HG03457 (cell line): Measurements from ENCODE around the gene DRAM1.
A peak's percentile ranks its signal among the peaks of the same experiment; 100 is the strongest.
"Not testable (repeated sequence)": the region's sequence is repeated elsewhere in the genome, so short reads cannot be mapped to it uniquely, and the experiment has no call there.

ENCODE experiments used
- ATAC-seq: cut with Tn5 transposase; IDR thresholded peaks from one replicate; pipeline ENCODE4 v1.9.1; 2021; ENCODE audit warnings: moderate number of reproducible peaks; ENCODE audit not compliant: unreplicated experiment

The DRAM1 gene

GRCh38 chr12:101876861-101877805 lies at the start of gene DRAM1:
TSS of gene DRAM1 (plus strand) at chr12:101877580. CDS start at chr12:101877790, 210 bp downstream.
- ATAC-seq = peak; percentile 73

- no peak for ATAC-seq
Observed at GRCh38 chr12:101828463-101829196, 48.8 kb upstream of the DRAM1 start.

- ATAC-seq = no peak
Observed at GRCh38 chr12:101829639-101830366, 47.6 kb upstream of the DRAM1 start.

DNA sequence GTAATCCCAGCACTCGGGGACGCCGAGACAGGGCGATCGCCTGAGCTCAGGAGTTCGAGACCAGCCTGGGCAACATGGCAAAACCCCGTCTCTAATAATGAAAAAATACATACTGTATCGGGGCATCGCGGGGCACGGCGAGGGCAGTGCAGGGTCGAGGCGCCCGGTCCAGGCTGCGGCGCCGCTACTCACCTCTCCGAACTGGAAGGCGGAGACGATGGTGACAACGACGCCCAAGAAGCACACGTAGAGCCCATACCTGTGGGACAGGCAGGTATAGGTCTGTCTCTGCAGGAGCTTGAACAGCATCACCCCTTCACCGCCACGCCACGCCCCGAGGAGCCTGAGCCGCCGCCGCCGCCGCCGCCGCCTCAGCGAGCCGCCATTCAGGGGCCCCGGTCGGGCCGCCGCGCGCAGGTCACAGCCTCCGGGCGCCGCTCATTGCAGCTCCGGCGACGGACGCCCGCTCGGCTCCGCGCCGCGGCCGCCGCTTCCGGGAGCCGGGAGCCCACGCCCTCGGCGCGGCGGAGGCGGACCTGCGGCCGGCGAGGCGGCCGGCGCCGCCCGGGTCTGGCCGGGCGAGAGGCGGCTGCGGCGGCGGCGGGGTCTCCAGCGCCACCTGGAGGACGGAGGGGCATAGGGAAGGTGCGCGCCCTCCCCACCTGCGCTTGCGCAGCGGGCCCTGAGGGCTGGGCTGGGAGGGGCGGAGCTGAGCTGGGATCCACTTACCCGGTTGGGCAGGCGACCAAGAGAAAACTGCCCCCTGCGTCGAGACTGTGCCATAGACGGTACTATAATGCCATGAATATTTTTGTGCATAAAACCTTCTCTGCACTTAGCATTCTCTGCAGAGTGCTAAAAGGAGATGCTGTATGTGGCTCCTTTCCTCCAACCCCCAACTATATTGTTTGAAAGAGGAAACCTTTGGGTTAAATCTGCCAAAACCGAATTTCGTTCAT lies 46.7 kb upstream of the DRAM1 start, which contains the start of gene GNPTAB:
TSS of gene GNPTAB (minus strand) at position 593 of the 959 bp plus-strand sequence. CDS start at position 309, 284 bp downstream.
- ATAC-seq = peak; percentile 92

GRCh38 chr12:101832030-101832429 lies 45.4 kb upstream of the DRAM1 start:
- no peak for ATAC-seq

GRCh38 chr12:101838628-101839323 lies 38.6 kb upstream of the DRAM1 start:
- ATAC-seq = no peak

- no peak for ATAC-seq
Observed at GRCh38 chr12:101839324-101840283, 37.8 kb upstream of the DRAM1 start.

DNA sequence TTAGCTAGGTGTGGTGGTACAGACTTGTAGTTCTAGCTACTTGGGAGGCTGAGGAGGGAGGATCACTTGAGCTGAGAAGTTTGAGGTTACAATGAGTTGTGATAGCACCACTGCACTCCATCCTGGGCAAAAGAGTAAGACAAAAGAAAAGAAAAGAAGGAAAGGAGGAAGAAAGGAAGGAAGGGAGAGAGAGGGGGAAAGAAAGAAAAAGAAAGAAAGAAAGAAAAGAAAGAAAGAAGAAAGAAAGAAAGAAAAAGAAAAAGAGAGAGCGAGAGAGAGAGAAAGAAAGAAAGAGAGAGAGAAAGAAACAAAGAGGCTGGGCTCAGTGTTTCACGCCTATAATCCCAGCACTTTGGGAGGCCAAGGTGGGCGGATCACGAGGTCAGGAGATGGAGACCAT lies 36.3 kb upstream of the DRAM1 start:
- no peak for ATAC-seq

DNA sequence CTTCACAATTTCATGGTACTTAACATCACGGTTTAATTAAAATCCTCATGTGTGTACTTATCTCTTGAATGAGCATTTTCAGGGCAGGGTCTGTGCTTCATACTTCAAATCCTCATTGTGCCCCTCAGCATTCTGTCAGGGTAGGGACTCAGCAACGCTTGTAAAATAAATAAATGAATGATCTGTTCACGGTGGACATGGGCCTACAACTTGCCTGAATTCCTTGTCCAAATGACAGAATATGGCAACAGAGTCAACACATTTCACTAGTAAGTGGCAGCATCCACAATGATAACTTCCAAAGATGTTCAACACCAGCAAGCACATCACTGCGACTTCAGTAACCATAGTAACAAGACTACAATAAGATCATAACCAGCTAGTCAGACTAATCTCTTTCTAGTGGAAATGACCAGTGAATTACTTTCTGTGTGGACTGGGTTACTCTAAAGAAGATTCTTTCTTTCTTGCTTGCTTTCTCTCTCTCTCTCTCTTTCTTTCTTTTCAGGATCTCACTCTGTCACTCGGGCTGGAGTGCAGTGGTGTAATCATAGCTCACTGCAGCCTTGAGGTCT lies 32.2 kb upstream of the DRAM1 start:
- no peak for ATAC-seq

DNA sequence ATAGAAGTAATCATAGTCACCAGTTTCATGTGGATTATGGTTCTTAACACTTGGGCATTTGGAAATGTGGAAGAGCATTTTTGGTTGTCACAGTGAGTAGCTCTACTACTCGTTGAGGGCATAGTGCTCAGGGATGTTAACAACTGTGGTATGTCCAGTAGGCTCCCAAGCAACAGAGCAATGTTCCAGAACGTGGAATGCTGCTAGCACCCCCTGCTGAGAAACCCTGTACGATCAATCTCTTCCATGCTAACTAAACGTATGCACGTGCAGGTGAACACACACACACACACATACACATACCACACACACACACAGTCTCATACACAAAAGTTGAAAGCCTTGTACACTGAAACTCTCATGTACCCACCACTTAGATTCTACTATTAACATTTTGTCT lies 30.1 kb upstream of the DRAM1 start:
- ATAC-seq = no peak

DNA sequence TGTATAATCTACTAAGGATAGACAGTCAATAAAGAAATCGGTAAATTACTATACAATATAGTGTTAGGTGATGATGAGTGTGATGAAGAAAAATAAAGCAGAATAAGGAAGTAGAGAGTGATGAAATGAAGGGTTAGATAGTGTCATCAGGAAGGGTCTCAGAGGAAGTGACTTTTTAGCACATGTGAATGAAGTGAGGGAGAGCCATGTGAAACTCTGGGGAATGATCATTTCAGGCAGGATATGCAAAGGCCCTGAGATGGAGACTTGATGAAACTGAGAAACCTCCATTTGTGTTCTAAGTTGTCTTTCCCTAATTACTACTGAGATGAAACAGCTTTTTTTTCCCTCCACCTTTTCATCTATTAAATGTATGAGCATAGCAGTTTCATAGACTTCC lies 27.2 kb upstream of the DRAM1 start:
- no peak for ATAC-seq

DNA sequence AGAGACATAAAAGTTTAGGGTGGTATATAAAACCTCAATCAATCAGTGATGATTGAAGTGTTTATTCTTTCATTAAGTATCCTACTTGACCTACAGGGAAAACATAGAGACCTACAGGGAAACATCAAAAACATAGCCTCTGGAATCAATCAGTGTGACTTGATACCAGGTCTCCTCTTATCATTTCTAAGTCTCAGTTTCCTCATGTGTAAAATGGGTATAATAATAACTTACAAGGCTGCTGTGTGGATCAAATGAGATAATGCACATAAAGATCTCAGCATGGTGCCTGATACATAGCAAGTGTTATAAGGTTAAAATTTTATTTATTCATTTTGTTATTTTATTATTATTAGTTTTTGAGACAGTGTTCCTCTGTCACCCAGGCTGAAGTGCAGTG lies 24.4 kb upstream of the DRAM1 start:
- no peak for ATAC-seq

DNA sequence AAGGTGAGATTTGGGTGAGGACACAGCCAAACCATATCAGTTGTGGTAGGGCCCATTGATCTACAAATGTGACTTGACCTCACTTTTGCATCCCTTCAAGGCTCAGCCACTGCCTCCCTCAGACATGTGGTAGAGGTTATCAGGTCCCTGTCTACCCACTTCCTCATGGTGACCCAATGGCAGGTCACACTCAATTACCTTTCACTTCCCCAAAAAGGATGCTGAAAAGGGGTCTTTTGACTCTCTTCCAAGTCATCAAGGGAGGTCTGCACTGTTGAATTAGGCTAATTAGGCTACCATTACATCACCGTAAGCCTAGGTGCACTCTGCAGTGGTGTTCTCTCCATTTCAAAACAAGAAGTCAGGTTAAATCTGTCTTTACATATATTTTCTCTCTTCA lies 22.6 kb upstream of the DRAM1 start:
- ATAC-seq = peak; percentile 47

DNA sequence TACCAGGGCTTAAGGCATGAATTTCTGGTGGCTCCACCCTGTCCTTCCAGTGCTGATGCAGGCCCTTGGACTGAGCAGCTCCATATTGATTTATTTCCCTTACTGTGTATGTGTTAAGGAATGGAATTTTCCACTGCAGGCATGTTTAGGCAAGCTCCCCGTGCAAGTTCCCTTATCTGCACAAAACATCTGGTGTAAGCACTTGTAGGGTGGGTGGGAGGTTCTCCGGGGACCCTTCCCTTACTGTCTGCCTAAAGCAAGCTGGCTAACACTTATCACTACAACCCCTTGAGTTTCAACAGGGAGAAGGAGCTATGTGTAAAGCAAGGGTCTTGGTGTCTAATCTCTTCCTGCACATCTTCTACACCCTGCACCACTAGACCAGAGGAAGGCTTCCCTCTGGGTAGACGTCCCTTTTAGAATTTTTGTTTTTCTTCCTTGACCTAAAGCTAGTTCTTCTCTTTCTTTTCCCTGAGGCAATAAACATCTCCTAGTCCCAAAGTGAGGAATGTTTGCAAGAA lies 22.0 kb upstream of the DRAM1 start:
- no peak for ATAC-seq

DNA sequence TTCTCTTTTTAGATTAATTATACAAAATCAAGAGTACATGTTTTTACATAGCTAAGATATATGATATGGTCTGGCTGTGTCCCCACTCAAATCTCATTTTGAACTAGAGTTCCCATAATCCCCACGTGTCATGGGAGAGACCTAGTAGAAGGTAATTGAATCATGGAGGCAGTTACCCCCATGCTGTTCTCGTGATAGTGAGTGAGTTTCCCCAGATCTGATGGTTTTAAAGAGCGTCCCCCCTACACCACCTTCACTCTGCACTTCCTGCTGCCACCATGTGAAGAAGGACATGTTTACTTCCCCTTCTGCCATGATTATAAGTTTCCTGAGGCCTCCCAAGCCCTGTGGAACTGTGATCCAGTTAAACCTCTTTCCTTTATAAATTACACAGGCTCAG lies 21.4 kb upstream of the DRAM1 start:
- ATAC-seq = no peak

DNA sequence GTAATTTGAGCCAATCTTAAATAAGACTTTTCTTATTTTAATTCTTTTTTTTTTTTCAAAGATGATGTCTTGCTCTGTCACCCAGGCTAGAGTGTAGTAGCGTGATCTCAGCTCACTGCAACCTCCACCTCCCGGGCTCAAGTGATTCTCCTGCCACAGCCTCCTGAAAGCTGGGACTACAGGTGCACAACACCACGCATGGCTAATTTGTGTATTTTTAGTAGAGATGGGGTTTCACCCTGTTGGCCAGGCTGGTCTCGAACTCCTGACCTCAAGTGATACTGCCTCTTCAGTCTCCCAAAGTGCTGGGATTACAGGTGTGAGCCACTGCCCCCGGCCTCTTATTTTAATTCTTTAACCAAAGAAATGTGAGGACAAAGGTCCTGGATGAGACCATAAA lies 20.8 kb upstream of the DRAM1 start:
- not testable (repeated sequence) for ATAC-seq

GRCh38 chr12:101857043-101857558 lies 20.3 kb upstream of the DRAM1 start:
- ATAC-seq = peak; percentile 35
